Measurements from ENCODE around the gene GOLGA6A. TPM values are rescaled to one million over a fixed set of nuclear protein-coding genes. Genes with fewer than 3 reads are reported as not detected.
"Not testable (repeated sequence)": the region's sequence is repeated elsewhere in the genome, so short reads cannot be mapped to it uniquely, and the experiment has no call there.

Gene GOLGA6A
- total RNA-seq, 2 experiments from 2014 or later = not detected

- no peak overlapping the region for H3K27ac Mint-ChIP-seq
- no peak overlapping the region for H3K4me3 Mint-ChIP-seq
- POLR2A ChIA-PET = no interaction called here
- intact Hi-C loops (cut with DNase I, micrococcal nuclease) = loop anchor here in 1 of 2 experiments (5.0 kb wide), 1 partner anchor 152 kb away; no protein-coding TSS in a partner anchor
- no peak for DNase-seq
- CTCF ChIA-PET = interaction anchor here (1.1 to 1.2 kb wide), 2 partner anchors 176 to 198 kb away, joined by 3 to 5 read pairs; no protein-coding TSS in a partner anchor
- no peaks in the 10 kb centered on the region for H3K36me3 Mint-ChIP-seq (ENCODE audit: low read depth)
- H3K4me1 Mint-ChIP-seq = peaks cover 15% of the 10 kb centered on the region
- no peaks in the 10 kb centered on the region for H3K9me3 Mint-ChIP-seq (ENCODE audit: low read depth)
- no peak for ATAC-seq
- H3K27me3 Mint-ChIP-seq = peaks cover 47% of the 10 kb centered on the region
These were observed 42.4 kb upstream of the GOLGA6A start for GRCh38 chr15:74124759-74125158.

- H3K4me1 Mint-ChIP-seq = peaks cover 10% of the 10 kb centered on the region
- ATAC-seq (no peak), DNase-seq (no peak)
- ChIA-PET POLR2A (no interaction called here), CTCF (no interaction called here)
- H3K27me3 Mint-ChIP-seq = peaks cover 41% of the 10 kb centered on the region
- intact Hi-C loops (cut with DNase I, micrococcal nuclease) = no loop called here
- no peaks in the 10 kb centered on the region for H3K9me3 Mint-ChIP-seq (ENCODE audit: low read depth)
- H3K27ac Mint-ChIP-seq = no peak overlapping the region
- H3K36me3 Mint-ChIP-seq (ENCODE audit: low read depth) = no peaks in the 10 kb centered on the region
- H3K4me3 Mint-ChIP-seq = no peak overlapping the region
These were observed 41.8 kb upstream of the GOLGA6A start for GRCh38 chr15:74124196-74124595.

GRCh38 chr15:74123658-74124057 is 41.3 kb upstream of the GOLGA6A start:
- DNase-seq (no peak), ATAC-seq (no peak)
- H3K27ac Mint-ChIP-seq = no peak overlapping the region
- H3K4me3 Mint-ChIP-seq = no peak overlapping the region
- no peaks in the 10 kb centered on the region for H3K9me3 Mint-ChIP-seq (ENCODE audit: low read depth)
- POLR2A ChIA-PET = no interaction called here
- CTCF ChIA-PET = interaction anchor here (0.8 to 1.3 kb wide), 2 partner anchors 27 to 178 kb away, joined by 3 to 4 read pairs; no protein-coding TSS in a partner anchor
- H3K4me1 Mint-ChIP-seq = peaks cover 6% of the 10 kb centered on the region
- H3K36me3 Mint-ChIP-seq (ENCODE audit: low read depth) = no peaks in the 10 kb centered on the region
- peaks cover 36% of the 10 kb centered on the region for H3K27me3 Mint-ChIP-seq
- intact Hi-C loops (cut with DNase I, micrococcal nuclease) = no loop called here

- DNase-seq (no peak), ATAC-seq (no peak)
- Mint-ChIP-seq H3K36me3 (ENCODE audit: low read depth) (no peaks in the 10 kb centered on the region), H3K4me3 (no peak overlapping the region), H3K27me3 (peaks cover 33% of the 10 kb centered on the region), H3K9me3 (ENCODE audit: low read depth) (no peaks in the 10 kb centered on the region), H3K27ac (no peak overlapping the region), H3K4me1 (peaks cover 2% of the 10 kb centered on the region)
- ChIA-PET POLR2A (no interaction called here), CTCF (interaction anchor here (0.8 to 1.3 kb wide), 2 partner anchors 27 to 179 kb away, joined by 3 to 4 read pairs; no protein-coding TSS in a partner anchor)
- intact Hi-C loops (cut with DNase I, micrococcal nuclease) = no loop called here
These were observed 40.7 kb upstream of the GOLGA6A start for GRCh38 chr15:74123131-74123429.

- intact Hi-C loops (cut with DNase I, micrococcal nuclease) = no loop called here
- DNase-seq (no peak), ATAC-seq (no peak)
- POLR2A ChIA-PET = no interaction called here
- Mint-ChIP-seq H3K27me3 (peaks cover 31% of the 10 kb centered on the region), H3K9me3 (ENCODE audit: low read depth) (no peaks in the 10 kb centered on the region), H3K27ac (no peak overlapping the region), H3K4me1 (peaks cover 2% of the 10 kb centered on the region), H3K4me3 (no peak overlapping the region), H3K36me3 (ENCODE audit: low read depth) (no peaks in the 10 kb centered on the region)
- CTCF ChIA-PET = interaction anchor here (1.3 kb wide), 1 partner anchor 179 kb away, joined by 4 read pairs; no protein-coding TSS in a partner anchor
These were observed 40.2 kb upstream of the GOLGA6A start for GRCh38 chr15:74122403-74123130.

- DNase-seq = no peak
- intact Hi-C loops (cut with DNase I, micrococcal nuclease) = no loop called here
- Mint-ChIP-seq H3K4me1 (no peaks in the 10 kb centered on the region), H3K36me3 (ENCODE audit: low read depth) (no peaks in the 10 kb centered on the region), H3K27ac (no peak overlapping the region), H3K4me3 (no peak overlapping the region), H3K9me3 (ENCODE audit: low read depth) (no peaks in the 10 kb centered on the region), H3K27me3 (peaks cover 25% of the 10 kb centered on the region)
- ATAC-seq = no peak
- ChIA-PET CTCF (no interaction called here), POLR2A (no interaction called here)
These were observed 39.5 kb upstream of the GOLGA6A start for GRCh38 chr15:74121858-74122257.

GRCh38 chr15:74121039-74121438 is 38.7 kb upstream of the GOLGA6A start:
- no peak overlapping the region for H3K4me3 Mint-ChIP-seq
- no peaks in the 10 kb centered on the region for H3K36me3 Mint-ChIP-seq (ENCODE audit: low read depth)
- H3K27me3 Mint-ChIP-seq = peaks cover 21% of the 10 kb centered on the region
- H3K27ac Mint-ChIP-seq = no peak overlapping the region
- CTCF ChIA-PET = no interaction called here
- POLR2A ChIA-PET = no interaction called here
- intact Hi-C loops (cut with DNase I, micrococcal nuclease) = no loop called here
- DNase-seq = no peak
- no peaks in the 10 kb centered on the region for H3K4me1 Mint-ChIP-seq
- H3K9me3 Mint-ChIP-seq (ENCODE audit: low read depth) = no peaks in the 10 kb centered on the region
- ATAC-seq = no peak

GRCh38 chr15:74120426-74120825 is 38.1 kb upstream of the GOLGA6A start:
- Mint-ChIP-seq H3K4me3 (no peak overlapping the region), H3K36me3 (ENCODE audit: low read depth) (no peaks in the 10 kb centered on the region), H3K27me3 (peaks cover 21% of the 10 kb centered on the region), H3K4me1 (no peaks in the 10 kb centered on the region), H3K9me3 (ENCODE audit: low read depth) (no peaks in the 10 kb centered on the region), H3K27ac (no peak overlapping the region)
- ATAC-seq (no peak), DNase-seq (no peak)
- intact Hi-C loops (cut with DNase I, micrococcal nuclease) = no loop called here
- ChIA-PET CTCF (interaction anchor here (0.7 to 0.9 kb wide), 2 partner anchors 10 to 12 kb away, joined by 3 to 4 read pairs; no protein-coding TSS in a partner anchor), POLR2A (no interaction called here)

GRCh38 chr15:74109713-74110112 is 27.4 kb upstream of the GOLGA6A start:
- ATAC-seq = no peak
- Mint-ChIP-seq H3K4me3 (no peak overlapping the region), H3K27me3 (peaks cover 2% of the 10 kb centered on the region), H3K9me3 (ENCODE audit: low read depth) (no peaks in the 10 kb centered on the region), H3K36me3 (ENCODE audit: low read depth) (no peaks in the 10 kb centered on the region), H3K4me1 (no peaks in the 10 kb centered on the region), H3K27ac (no peak overlapping the region)
- intact Hi-C loops (cut with DNase I, micrococcal nuclease) = no loop called here
- no peak for DNase-seq
- CTCF ChIA-PET = no interaction called here
- POLR2A ChIA-PET = interaction anchor here (0.6 kb wide), 1 partner anchor 495 kb away, joined by 5 read pairs; no protein-coding TSS in a partner anchor

GRCh38 chr15:74108611-74109010 is 26.3 kb upstream of the GOLGA6A start:
- H3K27ac Mint-ChIP-seq; H3K36me3 Mint-ChIP-seq (ENCODE audit: low read depth); H3K4me3 Mint-ChIP-seq; intact Hi-C loops (cut with DNase I, micrococcal nuclease); H3K9me3 Mint-ChIP-seq (ENCODE audit: low read depth); POLR2A ChIA-PET; ATAC-seq; H3K27me3 Mint-ChIP-seq; H3K4me1 Mint-ChIP-seq: not testable (repeated sequence)
- CTCF ChIA-PET = interaction anchor here (1.0 kb wide), 1 partner anchor 12 kb away, joined by 4 read pairs; no protein-coding TSS in a partner anchor
- peak; percentile 24 for DNase-seq

GRCh38 chr15:74108111-74108510 is 25.8 kb upstream of the GOLGA6A start:
- ChIA-PET CTCF (interaction anchor here (1.0 kb wide), 1 partner anchor 12 kb away, joined by 4 read pairs; no protein-coding TSS in a partner anchor), POLR2A (no interaction called here)
- Mint-ChIP-seq H3K36me3 (ENCODE audit: low read depth) (no peaks in the 10 kb centered on the region), H3K9me3 (ENCODE audit: low read depth) (no peaks in the 10 kb centered on the region), H3K27me3 (no peaks in the 10 kb centered on the region), H3K27ac (no peak overlapping the region), H3K4me1 (no peaks in the 10 kb centered on the region), H3K4me3 (no peak overlapping the region)
- intact Hi-C loops (cut with DNase I, micrococcal nuclease) = no loop called here
- ATAC-seq (no peak), DNase-seq (no peak)

- CTCF ChIA-PET; H3K36me3 Mint-ChIP-seq (ENCODE audit: low read depth); H3K4me1 Mint-ChIP-seq; H3K27me3 Mint-ChIP-seq; intact Hi-C loops (cut with DNase I, micrococcal nuclease); H3K9me3 Mint-ChIP-seq (ENCODE audit: low read depth); POLR2A ChIA-PET: not testable (repeated sequence)
- ATAC-seq = peak; percentile 93
- peak overlapping the region; percentile 85 for H3K27ac Mint-ChIP-seq
- peak overlapping the region; percentile 78 for H3K4me3 Mint-ChIP-seq
- DNase-seq = peak; percentile 89
These were observed 17.8 kb upstream of the GOLGA6A start for GRCh38 chr15:74099963-74100733.
